Measurements from ENCODE around the gene OSBPL2. TPM values are rescaled to one million over a fixed set of nuclear protein-coding genes. Genes with fewer than 3 reads are reported as not detected.

Gene OSBPL2
- polyA plus RNA-seq, 1 donor (not counting 4 experiments of a cell fraction or from before 2014, with no cell fraction given) = 15.9 TPM

DNA sequence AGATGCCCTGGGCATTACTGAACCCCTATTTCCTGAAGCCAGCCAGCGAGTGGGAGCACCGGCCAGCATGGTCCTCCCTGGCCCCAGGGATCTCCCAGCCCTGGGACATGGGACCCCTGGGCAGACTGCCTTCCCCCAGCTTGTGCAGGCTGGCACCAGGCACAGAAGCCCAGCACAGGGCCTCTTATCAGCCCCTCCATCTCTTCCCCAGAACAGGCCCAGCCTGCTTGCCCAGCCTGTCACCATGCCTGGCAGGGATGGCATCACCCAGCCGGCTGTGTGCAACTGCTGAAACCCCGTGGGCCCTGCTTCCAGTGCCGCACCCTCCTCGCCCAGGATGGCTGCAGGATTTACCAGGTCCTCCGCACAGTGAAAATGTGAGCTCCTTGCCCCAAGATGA lies 6.1 kb upstream of the OSBPL2 start:
- Histone ChIP-seq H3K9me1 (ENCODE audit: control insufficient read depth, extremely low read depth, insufficient read depth, low read length) (no peaks in the 10 kb centered on the region), H4K20me1 (ENCODE audit: control insufficient read depth, extremely low read depth, insufficient read depth, low read length) (peaks cover 5% of the 10 kb centered on the region), H3K79me2 (ENCODE audit: control insufficient read depth, insufficient read depth, low read length) (no peaks in the 10 kb centered on the region), H3K27me3 (ENCODE audit: control insufficient read depth, extremely low read depth, insufficient read depth, low read length) (peaks cover 55% of the 10 kb centered on the region), H3K36me3 (ENCODE audit: control insufficient read depth in 2 of 2, extremely low read depth in 1 of 2, insufficient read depth in 2 of 2, low read length in 2 of 2) (no peaks in the 10 kb centered on the region), H3K9ac (ENCODE audit: control insufficient read depth, extremely low read depth, insufficient read depth, low read length) (no peak overlapping the region), H3K4me3 (ENCODE audit: control insufficient read depth in 2 of 3, extremely low read depth in 1 of 3, insufficient read depth in 2 of 3, low read depth in 1 of 3, low read length in 3 of 3) (no peak overlapping the region), H3K9me3 (ENCODE audit: control insufficient read depth, low read depth, low read length) (peaks cover 4% of the 10 kb centered on the region), H3K4me2 (ENCODE audit: control insufficient read depth, extremely low read depth, insufficient read depth, low read depth, low read length) (no peak overlapping the region), H3K4me1 (ENCODE audit: control insufficient read depth, extremely low read depth, insufficient read depth, low read length) (no peaks in the 10 kb centered on the region), H2AFZ (ENCODE audit: control insufficient read depth, low read length) (no peak overlapping the region), H3K27ac (ENCODE audit: control insufficient read depth, insufficient read depth, low read length) (no peak overlapping the region)
- TF ChIP-seq, protein P1, sequence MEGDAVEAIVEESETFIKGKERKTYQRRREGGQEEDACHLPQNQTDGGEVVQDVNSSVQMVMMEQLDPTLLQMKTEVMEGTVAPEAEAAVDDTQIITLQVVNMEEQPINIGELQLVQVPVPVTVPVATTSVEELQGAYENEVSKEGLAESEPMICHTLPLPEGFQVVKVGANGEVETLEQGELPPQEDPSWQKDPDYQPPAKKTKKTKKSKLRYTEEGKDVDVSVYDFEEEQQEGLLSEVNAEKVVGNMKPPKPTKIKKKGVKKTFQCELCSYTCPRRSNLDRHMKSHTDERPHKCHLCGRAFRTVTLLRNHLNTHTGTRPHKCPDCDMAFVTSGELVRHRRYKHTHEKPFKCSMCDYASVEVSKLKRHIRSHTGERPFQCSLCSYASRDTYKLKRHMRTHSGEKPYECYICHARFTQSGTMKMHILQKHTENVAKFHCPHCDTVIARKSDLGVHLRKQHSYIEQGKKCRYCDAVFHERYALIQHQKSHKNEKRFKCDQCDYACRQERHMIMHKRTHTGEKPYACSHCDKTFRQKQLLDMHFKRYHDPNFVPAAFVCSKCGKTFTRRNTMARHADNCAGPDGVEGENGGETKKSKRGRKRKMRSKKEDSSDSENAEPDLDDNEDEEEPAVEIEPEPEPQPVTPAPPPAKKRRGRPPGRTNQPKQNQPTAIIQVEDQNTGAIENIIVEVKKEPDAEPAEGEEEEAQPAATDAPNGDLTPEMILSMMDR (optimal IDR thresholded peaks at IDR 0.05 in 1 of 3, IDR thresholded peaks at IDR 0.05 in 1 of 3, conservative IDR thresholded peaks at IDR 0.05 in 1 of 3; ENCODE audit: extremely low read depth in 1 of 3, insufficient read depth in 2 of 3, low read length in 3 of 3) = no peak
- TF ChIP-seq EZH2 (IDR thresholded peaks at IDR 0.05; ENCODE audit: low read length) = peak; percentile 25
- dilution Hi-C loops (cut with MboI; ENCODE audit: extremely low pct_ligation_motif_present, low sequenced_read_pairs) = no loop called here
- FAIRE-seq (no peak), DNase-seq (ENCODE audit: low read depth, low spot score) (no peak)

GRCh38 chr20:62232770-62233645 lies 5.3 kb upstream of the OSBPL2 start:
- no peaks in the 10 kb centered on the region for H3K9me1 ChIP-seq (ENCODE audit: control insufficient read depth, extremely low read depth, insufficient read depth, low read length)
- H3K9ac ChIP-seq (ENCODE audit: control insufficient read depth, extremely low read depth, insufficient read depth, low read length) = no peak overlapping the region
- H2AFZ ChIP-seq (ENCODE audit: control insufficient read depth, low read length) = no peak overlapping the region
- H3K27me3 ChIP-seq (ENCODE audit: control insufficient read depth, extremely low read depth, insufficient read depth, low read length) = peaks cover 48% of the 10 kb centered on the region
- H3K36me3 ChIP-seq (ENCODE audit: control insufficient read depth in 2 of 2, extremely low read depth in 1 of 2, insufficient read depth in 2 of 2, low read length in 2 of 2) = no peaks in the 10 kb centered on the region
- no peak overlapping the region for H3K4me3 ChIP-seq (ENCODE audit: control insufficient read depth in 2 of 3, extremely low read depth in 1 of 3, insufficient read depth in 2 of 3, low read depth in 1 of 3, low read length in 3 of 3)
- dilution Hi-C loops (cut with MboI; ENCODE audit: extremely low pct_ligation_motif_present, low sequenced_read_pairs) = no loop called here
- H3K27ac ChIP-seq (ENCODE audit: control insufficient read depth, insufficient read depth, low read length) = no peak overlapping the region
- DNase-seq (ENCODE audit: low read depth, low spot score) = no peak
- peaks cover 5% of the 10 kb centered on the region for H3K4me1 ChIP-seq (ENCODE audit: control insufficient read depth, extremely low read depth, insufficient read depth, low read length)
- H4K20me1 ChIP-seq (ENCODE audit: control insufficient read depth, extremely low read depth, insufficient read depth, low read length) = no peaks in the 10 kb centered on the region
- TF ChIP-seq EZH2 (IDR thresholded peaks at IDR 0.05; ENCODE audit: low read length) = peak; percentile 36
- TF ChIP-seq, protein P1 (optimal IDR thresholded peaks at IDR 0.05 in 1 of 3, IDR thresholded peaks at IDR 0.05 in 1 of 3, conservative IDR thresholded peaks at IDR 0.05 in 1 of 3; ENCODE audit: extremely low read depth in 1 of 3, insufficient read depth in 2 of 3, low read length in 3 of 3) = no peak
- no peaks in the 10 kb centered on the region for H3K79me2 ChIP-seq (ENCODE audit: control insufficient read depth, insufficient read depth, low read length)
- H3K9me3 ChIP-seq (ENCODE audit: control insufficient read depth, low read depth, low read length) = peaks cover 4% of the 10 kb centered on the region
- no peak overlapping the region for H3K4me2 ChIP-seq (ENCODE audit: control insufficient read depth, extremely low read depth, insufficient read depth, low read depth, low read length)
- no peak for FAIRE-seq

Data from keratinocyte (primary cell).